Stimulated activated CD8-positive, alpha-beta memory T cell treated with anti-CD3 and anti-CD28 coated beads, Interleukin-15, amount 100 ng/mL, for 48 hours (primary cell): Measurements from ENCODE around the gene LRP4.
"Not testable (repeated sequence)": the region's sequence is repeated elsewhere in the genome, so short reads cannot be mapped to it uniquely, and the experiment has no call there.

Experiments used
- DNase-seq, 2 donors: peaks; one replicate each; pipeline ENCODE4 v3.0.0-alpha.2; 2020; ENCODE audit warnings: low read depth in 2 of 2

LRP4 gene

GRCh38 chr11:46927928-46928327 is 9.6 kb upstream of the LRP4 start:
- not testable (repeated sequence) for DNase-seq

GRCh38 chr11:46920755-46921154 is 2.4 kb upstream of the LRP4 start:
- DNase-seq, result no peak

- no peak for DNase-seq
Measured at GRCh38 chr11:46918788-46919513, 601 bp upstream of the LRP4 start.

- DNase-seq, result no peak
Measured at GRCh38 chr11:46917762-46918082, 628 bp downstream of the LRP4 start.

GRCh38 chr11:46917109-46917761 is 1.1 kb downstream of the LRP4 start:
- no peak for DNase-seq

- no peak for DNase-seq
Measured at GRCh38 chr11:46916286-46917108, 1.9 kb downstream of the LRP4 start.

- no peak for DNase-seq
Measured at GRCh38 chr11:46914910-46915309, 3.4 kb downstream of the LRP4 start.

- no peak for DNase-seq
Measured at GRCh38 chr11:46914363-46914762, 4.0 kb downstream of the LRP4 start.

- no peak for DNase-seq
Measured at GRCh38 chr11:46913484-46913883, 4.9 kb downstream of the LRP4 start.

- DNase-seq, result no peak
Measured at GRCh38 chr11:46912526-46913150, 5.7 kb downstream of the LRP4 start.

- no peak for DNase-seq
Measured at GRCh38 chr11:46907606-46908005, 10.7 kb downstream of the LRP4 start.

GRCh38 chr11:46906609-46907041 is 11.7 kb downstream of the LRP4 start:
- no peak for DNase-seq

GRCh38 chr11:46905806-46906205 is 12.5 kb downstream of the LRP4 start:
- no peak for DNase-seq

GRCh38 chr11:46903846-46904245 is 14.5 kb downstream of the LRP4 start:
- no peak for DNase-seq

- no peak for DNase-seq
Measured at GRCh38 chr11:46902694-46903093, 15.7 kb downstream of the LRP4 start.

- DNase-seq, result no peak
Measured at GRCh38 chr11:46901156-46901555, 17.2 kb downstream of the LRP4 start.

GRCh38 chr11:46900091-46900746 is 18.1 kb downstream of the LRP4 start:
- no peak for DNase-seq

- no peak for DNase-seq
Measured at GRCh38 chr11:46899501-46900025, 18.8 kb downstream of the LRP4 start.

- no peak for DNase-seq
Measured at GRCh38 chr11:46898396-46899095, 19.8 kb downstream of the LRP4 start.

GRCh38 chr11:46896719-46897406 is 21.5 kb downstream of the LRP4 start:
- DNase-seq, result no peak
